HFF-Myc (cell line): Measurements from ENCODE around the gene MAP3K10.
A peak's percentile ranks its signal among the peaks of the same experiment; 100 is the strongest.
"Not testable (repeated sequence)": the region's sequence is repeated elsewhere in the genome, so short reads cannot be mapped to it uniquely, and the experiment has no call there.

Experiments used
- DNase-seq: peaks from one replicate; pipeline ENCODE4 v3.0.0-alpha.2; 2011; ENCODE audit warnings: low read depth; ENCODE audit errors: extremely low read depth
- H3K4me3 ChIP-seq: replicated peaks from 2 replicates; pipeline ENCODE4 v1.5.1; 2011; ENCODE audit warnings: low read depth, mild to moderate bottlenecking, control low read depth, low read length
- TF ChIP-seq, protein P1 (sequence below): IDR thresholded peaks from 2 replicates; pipeline ENCODE4 v1.5.1; 2012; ENCODE audit warnings: mild to moderate bottlenecking, low read depth, low read length, control low read depth; ENCODE audit errors: missing control alignments

MAP3K10 gene

DNA sequence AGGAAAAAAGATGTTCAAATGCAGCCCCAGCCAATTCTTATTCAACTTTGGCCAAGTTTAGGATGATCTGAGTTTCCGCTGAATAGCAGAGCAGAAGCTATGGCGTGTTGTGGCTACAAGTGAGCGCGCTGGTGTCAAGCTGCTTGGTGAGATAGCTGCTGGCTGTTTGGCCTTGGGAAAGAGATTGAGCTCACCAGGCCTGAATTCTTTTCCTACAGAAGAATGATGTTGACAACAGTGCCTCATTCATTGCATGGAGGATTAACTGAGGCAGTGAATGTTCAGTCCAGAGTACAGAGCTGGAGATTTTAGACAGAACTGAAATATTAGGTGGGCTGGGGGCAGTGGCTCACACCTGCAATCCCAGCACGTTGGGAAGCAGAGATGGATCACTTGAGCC, 31.5 kb upstream of the MAP3K10 start:
- H3K4me3 ChIP-seq, result no peak overlapping the region
- DNase-seq, result no peak
- TF ChIP-seq, protein P1, sequence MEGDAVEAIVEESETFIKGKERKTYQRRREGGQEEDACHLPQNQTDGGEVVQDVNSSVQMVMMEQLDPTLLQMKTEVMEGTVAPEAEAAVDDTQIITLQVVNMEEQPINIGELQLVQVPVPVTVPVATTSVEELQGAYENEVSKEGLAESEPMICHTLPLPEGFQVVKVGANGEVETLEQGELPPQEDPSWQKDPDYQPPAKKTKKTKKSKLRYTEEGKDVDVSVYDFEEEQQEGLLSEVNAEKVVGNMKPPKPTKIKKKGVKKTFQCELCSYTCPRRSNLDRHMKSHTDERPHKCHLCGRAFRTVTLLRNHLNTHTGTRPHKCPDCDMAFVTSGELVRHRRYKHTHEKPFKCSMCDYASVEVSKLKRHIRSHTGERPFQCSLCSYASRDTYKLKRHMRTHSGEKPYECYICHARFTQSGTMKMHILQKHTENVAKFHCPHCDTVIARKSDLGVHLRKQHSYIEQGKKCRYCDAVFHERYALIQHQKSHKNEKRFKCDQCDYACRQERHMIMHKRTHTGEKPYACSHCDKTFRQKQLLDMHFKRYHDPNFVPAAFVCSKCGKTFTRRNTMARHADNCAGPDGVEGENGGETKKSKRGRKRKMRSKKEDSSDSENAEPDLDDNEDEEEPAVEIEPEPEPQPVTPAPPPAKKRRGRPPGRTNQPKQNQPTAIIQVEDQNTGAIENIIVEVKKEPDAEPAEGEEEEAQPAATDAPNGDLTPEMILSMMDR, result no peak

DNA sequence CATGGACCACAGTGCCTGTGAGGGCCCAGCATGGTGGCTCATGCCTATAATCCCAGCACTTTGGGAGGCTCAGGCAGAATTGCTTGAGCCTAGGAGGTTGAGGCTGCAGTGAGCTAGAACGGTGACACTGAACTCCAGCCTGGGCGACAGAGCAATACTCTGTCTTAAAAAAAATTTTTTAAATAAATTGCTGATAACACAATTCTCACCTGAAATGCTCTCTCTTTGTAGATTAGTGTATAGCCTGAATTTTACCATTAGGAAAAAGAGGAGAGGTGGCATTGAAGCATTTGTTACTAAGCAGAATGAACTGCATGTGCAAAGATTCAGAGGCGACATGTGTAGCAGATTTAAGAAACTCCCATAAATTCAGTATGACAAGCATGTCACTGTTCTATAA, 29.1 kb upstream of the MAP3K10 start:
- no peak overlapping the region for H3K4me3 ChIP-seq
- TF ChIP-seq, protein P1, result no peak
- no peak for DNase-seq

DNA sequence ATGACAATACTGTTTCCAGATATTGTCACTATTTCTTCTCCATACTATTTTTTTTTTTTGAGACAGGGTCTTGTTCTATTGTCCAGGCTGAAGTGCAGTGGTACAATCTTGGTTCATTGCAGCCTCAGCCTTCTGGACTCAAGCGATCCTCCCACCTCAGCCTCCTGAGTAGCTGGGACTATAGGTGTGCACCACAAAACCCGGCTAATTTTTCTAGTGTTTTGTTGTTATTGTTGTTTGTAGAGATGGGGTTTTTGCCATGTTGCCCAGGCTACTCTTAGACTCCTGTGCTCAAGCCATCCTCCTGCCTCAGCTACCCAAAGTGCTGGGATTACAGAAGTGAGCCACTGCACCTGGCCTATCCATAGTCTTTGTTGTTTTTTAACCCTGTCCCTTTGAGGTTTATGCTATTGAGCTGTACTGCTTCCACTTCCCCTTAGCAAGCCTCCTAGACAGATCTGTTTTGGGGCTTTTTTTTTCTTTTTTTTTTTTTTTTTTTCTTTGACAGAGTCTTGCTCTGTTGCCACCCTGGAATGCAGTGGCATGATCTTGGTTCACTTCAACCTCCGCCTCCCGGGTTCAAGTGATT, 27.6 kb upstream of the MAP3K10 start:
- TF ChIP-seq, protein P1, result no peak

DNA sequence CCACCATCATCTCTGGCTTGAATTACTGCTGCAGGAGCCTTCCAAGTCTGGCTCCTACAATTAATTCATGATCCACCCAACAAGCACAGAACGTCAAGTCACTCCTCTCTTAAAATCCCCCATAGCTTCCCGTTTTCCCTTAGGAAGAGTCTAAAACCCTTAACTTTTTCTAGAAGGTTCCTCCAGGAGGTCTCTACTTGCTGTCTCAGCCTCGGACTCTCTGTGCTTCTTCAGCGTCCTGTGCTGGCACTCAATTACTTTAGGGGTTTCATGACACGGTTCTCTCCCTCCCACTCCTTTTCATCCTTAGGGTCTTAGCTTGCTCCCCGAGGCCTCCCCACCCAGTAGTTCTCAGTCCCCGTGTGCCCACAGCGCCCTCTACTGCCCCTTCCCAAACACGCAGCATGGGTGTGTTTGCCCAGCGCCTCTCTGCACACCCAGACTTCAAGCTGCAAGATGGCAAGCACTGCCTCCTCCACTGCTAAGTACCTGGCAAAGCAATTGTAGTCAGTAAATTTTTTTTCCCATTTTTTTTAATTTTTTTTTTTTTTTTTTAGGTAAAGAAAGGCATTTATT, 25.8 kb upstream of the MAP3K10 start:
- DNase-seq, result no peak
- TF ChIP-seq, protein P1, result peak; percentile 81
- no peak overlapping the region for H3K4me3 ChIP-seq

More for the DNA sequence above, 27.6 kb upstream of the MAP3K10 start:
- no peak overlapping the region for H3K4me3 ChIP-seq
- DNase-seq, result no peak

DNA sequence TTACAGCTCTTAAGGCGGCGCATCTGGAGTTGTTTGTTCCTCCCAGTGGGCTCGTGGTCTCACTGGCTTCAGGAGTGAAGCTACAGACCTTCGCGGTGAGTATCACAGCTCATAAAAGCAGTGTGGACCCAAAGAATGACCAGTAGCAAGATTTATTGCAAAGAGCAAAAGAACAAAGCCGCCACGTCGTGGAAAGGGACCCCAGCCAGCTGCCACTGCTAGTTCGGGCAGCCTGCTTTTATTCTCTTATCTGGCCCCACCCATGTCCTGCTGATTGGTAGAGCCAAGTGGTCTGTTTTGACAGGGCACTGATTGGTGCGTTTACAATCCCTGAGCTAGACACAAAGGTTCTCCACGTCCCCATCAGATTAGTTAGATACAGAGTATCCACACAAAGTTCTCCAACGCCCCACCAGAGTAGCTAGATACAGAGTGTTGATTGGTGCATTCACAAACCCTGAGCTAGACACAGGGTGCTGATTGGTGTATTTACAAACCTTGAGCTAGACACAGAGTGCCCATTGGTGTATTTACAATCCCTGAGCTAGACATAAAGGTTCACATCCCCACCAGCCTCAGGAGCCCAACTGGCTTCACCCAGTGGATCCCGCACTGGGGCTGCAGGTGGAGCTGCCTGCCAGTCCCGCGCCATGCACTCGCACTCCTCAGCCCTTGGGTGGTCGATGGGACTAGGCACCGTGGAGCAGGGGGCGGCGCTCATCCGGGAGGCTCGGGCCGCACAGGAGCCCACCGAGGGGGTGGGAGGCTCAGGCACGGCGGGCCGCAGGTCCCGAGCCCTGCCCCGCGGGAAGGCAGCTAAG, 21.5 kb upstream of the MAP3K10 start:
- H3K4me3 ChIP-seq, DNase-seq: not testable (repeated sequence)

DNA sequence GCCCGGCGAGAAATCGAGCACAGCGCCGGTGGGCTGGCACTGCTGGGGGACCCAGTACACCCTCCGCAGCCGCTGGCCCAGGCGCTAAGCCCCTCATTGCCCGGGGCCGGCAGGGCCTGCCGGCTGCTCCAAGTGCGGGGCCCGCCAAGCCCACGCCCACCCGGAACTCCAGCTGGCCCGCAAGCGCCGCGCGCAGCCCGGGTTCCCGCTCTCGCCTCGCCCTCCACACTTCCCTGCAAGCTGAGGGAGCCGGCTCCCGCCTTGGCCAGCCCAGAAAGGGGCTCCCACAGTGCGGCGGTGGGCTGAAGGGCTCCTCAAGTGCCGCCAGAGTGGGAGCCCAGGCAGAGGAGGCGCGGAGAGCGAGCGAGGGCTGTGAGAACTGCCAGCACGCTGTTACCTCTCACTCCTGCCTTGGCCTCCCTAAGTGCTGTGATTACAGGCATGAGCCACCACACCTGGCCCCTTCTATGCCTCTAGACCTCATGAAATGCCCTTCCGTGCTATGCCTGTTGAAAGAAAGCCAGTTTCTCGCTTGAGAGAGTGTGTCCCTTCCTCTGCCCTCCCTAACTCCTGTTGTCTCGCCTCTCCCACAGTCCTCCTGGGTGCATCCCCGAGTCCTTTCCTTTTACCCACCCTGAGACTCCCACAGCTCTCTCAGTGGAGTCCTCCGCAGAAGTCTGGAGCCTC, 20.8 kb upstream of the MAP3K10 start:
- not testable (repeated sequence) for DNase-seq, H3K4me3 ChIP-seq

DNA sequence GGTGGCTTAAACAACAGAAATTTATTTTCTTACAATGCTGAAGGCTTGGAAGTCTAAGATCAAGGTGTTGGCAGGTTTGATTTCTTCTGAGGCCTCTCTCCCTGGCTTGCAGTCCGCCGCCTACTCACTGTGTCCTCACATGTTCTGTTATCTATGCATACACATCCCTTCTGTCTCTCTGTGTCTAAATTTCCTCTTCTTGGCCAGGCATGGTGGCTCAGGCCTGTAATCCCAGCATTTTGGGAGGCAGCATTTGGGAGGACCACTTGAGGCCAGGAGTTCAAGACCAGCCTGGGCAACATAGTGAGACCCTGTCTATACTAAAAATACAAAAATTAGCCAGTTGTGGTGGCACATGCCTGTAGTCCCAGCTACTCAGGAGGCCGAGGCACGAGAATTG, 19.9 kb upstream of the MAP3K10 start:
- DNase-seq, H3K4me3 ChIP-seq: not testable (repeated sequence)

DNA sequence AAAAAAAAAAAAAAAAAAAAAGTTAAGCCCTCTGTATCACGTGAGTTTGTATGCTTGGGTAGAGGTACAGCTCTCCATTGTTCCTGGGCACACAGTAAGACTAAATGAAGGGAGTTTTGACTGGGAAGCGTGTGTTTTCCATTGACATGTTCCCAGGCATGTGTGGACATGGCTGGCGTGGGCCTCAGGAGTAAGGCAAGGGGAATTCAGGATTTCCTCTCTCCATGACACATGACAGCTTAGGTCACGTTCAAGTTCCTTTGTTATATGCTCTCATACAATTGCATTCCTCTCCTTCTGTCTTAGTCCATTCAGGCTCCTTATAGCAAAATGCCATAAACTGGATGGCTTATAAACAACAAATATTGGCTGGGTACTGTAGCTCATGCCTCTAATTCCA, 17.1 kb upstream of the MAP3K10 start:
- no peak overlapping the region for H3K4me3 ChIP-seq
- TF ChIP-seq, protein P1, result no peak
- no peak for DNase-seq
